Astrocyte of the hippocampus (primary cell): Measurements from ENCODE around the gene TRMT112.
"Not testable (repeated sequence)": the region's sequence is repeated elsewhere in the genome, so short reads cannot be mapped to it uniquely, and the experiment has no call there.

Source experiments
- DNase-seq: peaks from one replicate; pipeline ENCODE4 v3.0.0; 2011; ENCODE audit warnings: low read depth, low spot score

TRMT112 gene

DNA sequence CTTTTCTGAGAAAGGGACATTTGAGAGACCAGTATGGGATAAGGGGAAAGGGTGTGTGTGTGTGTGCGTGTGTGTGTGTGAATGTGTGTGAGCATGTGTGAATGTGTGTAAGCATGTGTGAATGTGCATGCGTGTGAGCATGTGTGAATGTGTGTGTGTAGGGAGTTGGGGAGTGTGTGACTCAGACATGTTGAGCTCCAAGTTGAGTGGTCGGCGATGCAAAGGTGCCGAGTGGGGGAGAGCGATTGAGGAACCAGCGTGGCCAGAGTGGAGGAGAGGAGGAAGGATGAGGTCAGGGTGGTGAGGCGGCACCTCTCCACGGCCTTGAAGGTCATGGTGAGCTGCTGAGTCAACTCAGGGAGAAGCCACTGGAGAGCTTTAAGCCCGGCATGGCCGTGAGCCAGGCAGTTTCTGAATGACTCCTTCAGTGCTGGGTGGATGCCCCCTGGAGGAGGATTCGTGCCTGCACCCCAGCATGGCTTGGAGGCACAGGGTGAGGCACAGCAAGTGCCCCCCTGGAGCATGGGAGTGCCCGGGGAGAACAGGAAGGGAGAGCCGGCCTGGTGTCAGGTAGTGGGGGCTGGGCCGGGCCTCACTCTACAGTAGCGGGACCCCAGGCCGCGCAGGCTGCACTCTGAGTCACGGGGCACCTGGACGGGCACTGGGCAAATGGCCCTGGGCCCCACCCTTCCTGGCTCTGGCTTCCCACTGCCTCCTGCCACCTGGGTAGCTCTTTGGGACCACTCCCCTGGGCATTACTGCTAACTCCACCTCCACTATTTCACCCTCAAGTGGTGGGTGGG lies 14.4 kb upstream of the TRMT112 start:
- peak; percentile 90 for DNase-seq

DNA sequence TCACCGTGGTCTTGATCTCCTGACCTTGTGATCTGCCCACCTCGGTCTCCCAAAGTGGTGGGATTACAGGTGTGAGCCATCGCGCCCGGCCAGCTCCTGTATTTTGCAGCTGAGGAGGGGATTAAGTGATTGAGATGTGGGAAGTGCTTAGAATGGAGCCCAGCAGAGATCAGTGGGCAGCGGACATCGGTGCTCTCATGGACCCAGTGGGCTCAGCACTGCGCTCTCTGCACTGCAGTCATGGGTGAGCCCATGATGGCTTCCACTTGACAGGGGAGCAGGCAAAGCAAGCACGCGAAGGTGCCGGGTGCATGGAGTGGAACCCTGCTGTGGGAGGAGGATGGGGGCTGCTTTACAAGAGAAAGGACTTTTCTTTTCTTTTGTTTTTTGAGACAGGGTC lies 13.5 kb upstream of the TRMT112 start:
- DNase-seq, result no peak

DNA sequence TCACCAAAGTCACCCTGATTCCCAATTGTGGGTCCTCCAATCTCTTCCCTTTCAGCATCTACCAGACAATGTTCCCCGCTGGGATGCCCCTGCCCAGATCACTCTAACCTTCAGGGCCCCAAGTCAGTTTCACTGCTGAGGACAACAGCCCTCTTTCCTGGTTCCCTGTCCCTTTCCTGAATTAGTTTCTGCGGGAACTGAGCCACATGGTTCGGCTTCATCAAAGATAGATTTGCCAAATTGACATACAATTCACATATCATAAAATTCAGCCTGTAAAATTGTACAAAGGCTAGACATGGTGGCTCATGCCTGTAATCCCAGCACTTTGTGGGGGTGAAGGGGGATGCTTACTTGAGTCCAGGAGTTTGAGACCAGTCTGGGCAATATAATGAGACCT lies 10.6 kb upstream of the TRMT112 start:
- no peak for DNase-seq

DNA sequence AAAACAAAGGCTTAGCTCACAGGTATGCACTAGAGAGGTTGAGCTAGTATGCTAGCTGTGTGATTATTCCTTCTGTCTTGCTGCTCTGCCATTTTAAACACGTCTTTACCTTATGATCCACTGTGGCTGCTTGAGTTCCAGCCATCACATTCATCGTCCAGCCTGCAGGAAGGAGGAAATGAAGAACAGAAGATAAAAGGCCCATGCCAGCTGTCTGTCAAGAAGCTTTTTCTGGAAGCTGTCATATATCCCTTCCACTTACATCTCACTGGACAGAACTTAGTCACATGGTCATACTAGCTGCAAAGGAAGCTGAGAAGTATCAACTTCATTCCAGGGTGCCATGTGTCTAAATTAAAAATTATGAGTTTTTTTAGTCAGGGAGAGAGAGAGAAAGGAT lies 10.0 kb upstream of the TRMT112 start:
- DNase-seq, result no peak

DNA sequence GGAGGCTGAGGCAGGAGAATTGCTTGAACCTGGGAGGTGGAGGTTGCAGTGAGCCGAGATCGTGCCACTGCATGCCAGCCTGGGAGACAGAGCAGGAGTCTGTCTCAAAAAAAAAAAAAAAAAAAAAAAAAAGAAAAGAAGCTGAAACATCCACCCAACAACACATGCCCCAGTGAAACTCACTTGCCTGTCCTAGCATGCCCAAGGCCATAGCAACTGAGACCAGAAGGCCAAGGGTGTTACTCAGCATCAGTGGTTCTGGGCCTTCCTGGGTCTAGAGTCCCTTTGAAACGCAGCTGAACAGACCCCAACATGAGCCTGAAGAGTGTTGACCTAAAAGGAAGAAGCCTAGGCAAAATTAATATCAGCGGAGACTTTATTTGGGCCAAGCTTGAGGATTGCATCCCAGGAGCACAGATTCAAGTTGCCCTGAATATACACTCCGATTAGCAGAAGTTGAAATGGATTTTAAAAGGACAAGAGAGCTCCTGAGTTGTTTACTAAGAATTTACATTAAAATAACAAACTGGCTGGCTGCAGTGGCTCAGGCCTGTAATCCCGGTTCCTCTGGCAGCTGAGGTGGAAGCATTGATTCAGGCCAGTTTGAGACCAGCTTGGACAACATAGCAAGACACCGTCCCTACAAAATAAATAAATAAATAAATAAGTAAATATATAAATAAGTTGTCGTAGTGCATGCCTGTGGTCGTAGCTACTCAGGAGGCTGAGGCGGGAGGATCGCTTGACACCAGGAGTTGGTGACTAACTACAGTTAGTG lies 7.5 kb upstream of the TRMT112 start:
- no peak for DNase-seq

DNA sequence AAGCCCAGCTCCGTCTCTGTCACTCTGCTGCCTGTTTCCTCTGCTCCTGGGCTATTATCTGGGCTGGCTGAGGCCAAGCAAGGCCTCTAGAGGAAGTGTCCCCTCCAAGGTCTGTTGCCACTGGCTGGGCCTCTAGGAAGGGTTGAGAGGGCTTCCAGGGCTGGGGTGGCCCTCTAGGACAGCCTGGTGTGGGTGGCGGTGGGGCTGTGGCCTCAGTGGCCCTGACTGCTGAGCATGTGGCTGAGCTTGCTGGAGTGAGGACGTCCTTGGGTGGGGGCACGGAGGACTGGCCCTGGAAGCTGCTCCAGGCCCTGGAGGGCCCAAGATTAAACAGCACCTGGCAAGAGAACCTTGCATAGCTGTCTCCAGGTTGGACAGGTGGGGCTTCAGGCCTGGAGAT lies 6.6 kb upstream of the TRMT112 start:
- DNase-seq, result not testable (repeated sequence)

DNA sequence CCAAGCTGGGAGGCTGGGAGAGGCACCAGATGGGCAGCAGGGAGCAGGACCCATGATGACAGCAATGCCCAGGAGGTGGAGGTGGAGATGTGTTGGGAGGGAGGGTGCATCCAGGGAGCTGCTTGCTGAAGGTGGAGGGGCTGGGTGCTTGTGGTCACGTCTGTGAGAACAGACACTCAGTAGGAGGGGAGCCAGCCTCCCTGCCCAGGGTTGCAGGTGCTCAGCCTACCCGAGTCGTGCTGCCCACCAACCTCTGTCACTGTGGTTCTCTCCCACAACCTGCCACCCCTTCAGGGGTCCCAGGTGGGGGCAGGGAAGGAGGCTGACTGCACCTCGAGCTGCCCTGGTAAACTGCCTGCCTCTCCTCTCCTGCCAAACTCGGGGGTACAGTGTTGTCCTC lies 6.0 kb upstream of the TRMT112 start:
- DNase-seq, result no peak

DNA sequence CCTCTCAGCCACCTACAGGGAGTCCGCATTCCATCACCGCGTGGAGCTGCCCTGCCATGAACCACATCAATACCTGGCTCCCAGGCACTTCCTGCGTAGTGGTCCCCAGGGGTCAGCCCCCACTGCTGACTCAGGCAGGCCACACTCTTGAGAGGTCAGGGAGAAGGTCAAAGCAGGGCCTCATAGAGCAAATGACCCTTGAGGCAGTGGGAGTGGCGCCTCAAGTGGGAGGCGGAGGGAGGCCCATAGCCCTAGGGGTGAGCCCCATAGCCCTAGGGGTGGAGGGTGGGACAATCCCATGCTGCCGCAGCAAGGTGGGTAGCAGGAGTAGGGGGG lies 5.5 kb upstream of the TRMT112 start:
- DNase-seq, result no peak

DNA sequence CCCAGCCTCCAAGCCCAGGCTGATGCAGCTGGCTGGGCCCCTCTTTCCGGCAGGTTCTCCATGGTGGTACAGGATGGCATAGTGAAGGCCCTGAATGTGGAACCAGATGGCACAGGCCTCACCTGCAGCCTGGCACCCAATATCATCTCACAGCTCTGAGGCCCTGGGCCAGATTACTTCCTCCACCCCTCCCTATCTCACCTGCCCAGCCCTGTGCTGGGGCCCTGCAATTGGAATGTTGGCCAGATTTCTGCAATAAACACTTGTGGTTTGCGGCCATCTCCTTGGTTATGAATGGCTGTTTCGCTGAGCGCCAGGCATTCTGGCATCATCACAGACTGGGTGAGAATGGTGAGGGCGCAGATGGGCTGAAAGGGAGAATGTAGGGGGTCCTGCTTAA lies 4.2 kb upstream of the TRMT112 start:
- DNase-seq, result peak; percentile 91

DNA sequence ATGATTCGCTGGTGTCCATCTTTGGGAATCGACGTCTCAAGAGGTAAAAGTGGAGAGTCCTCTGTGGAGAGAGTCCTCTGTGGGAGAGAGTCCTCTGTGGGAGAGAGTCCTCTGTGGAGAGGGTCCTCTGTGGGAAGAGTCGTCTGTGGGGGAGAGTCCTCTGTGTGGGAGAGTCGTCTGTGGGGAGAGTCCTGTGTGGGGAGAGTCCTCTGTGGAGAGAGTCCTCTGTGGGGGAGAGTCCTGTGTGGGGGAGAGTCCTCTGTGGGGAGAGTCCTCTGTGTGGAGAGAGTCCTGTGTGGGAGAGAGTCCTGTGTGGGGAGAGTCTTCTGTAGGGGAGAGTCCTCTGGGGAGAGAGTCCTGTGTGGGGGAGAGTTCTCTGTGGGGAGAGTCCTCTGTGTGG lies 3.7 kb upstream of the TRMT112 start:
- DNase-seq, result no peak

DNA sequence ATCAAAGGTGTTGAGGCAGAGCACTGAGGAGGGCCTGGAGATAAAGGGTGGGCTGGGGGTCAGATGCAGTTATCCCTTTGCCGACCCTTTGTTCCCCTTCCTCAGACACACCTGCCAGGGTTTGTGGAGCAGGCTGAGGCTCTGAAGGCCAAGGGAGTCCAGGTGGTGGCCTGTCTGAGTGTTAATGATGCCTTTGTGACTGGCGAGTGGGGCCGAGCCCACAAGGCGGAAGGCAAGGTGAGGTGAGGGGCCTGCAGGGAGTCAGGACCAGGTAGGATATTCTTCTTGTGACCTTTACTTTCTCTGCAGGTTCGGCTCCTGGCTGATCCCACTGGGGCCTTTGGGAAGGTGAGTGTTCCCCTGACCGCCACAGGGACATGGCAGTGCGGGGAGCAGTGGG lies 3.2 kb upstream of the TRMT112 start:
- no peak for DNase-seq

DNA sequence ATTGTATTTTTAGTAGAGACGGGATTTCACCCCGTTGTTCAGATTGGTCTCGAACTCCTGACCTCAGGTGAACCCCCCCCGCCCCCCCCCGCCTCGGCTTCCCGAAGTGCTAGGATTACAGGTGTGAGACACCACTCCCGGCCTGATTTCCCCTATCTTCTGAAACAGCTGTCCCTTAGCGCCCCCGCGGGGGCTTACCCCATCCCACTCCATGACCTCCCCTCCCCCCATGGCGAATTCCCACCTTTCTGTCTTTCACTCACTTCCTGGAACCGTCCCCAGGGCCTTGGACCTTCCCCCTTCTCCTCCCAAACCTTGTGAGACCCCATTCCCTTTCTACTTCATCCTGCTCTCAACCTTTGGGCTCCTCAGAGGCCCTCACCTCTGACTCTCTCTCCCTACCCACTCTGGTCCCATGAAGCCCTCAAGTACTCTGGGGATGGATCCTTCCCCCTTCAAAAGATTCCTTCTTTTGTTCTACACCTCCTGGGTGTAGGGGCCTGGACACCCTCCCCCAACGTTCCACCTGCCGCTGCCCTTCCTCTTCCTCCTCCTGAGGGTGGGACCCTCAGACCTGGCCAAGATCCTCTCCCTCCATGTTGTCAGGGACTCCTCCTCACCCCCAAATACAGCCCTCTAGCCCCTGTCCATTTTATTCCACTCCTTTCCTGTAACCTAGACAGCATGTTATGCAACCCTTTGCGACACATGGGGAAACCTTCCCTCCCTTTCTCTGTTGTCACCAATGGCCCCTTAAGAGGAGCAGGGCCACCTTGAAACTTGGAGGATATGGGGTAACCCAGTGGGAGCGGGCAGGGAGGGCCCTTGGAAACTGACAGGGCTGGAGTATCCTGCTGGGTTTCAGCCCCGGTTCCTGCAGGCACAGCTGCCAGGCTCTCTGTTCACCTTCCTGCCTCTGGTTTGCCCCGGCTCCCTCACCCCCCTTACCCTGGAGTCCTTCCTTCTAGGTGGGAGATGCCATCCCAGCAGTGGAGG lies 1.7 kb upstream of the TRMT112 start:
- DNase-seq, result no peak

DNA sequence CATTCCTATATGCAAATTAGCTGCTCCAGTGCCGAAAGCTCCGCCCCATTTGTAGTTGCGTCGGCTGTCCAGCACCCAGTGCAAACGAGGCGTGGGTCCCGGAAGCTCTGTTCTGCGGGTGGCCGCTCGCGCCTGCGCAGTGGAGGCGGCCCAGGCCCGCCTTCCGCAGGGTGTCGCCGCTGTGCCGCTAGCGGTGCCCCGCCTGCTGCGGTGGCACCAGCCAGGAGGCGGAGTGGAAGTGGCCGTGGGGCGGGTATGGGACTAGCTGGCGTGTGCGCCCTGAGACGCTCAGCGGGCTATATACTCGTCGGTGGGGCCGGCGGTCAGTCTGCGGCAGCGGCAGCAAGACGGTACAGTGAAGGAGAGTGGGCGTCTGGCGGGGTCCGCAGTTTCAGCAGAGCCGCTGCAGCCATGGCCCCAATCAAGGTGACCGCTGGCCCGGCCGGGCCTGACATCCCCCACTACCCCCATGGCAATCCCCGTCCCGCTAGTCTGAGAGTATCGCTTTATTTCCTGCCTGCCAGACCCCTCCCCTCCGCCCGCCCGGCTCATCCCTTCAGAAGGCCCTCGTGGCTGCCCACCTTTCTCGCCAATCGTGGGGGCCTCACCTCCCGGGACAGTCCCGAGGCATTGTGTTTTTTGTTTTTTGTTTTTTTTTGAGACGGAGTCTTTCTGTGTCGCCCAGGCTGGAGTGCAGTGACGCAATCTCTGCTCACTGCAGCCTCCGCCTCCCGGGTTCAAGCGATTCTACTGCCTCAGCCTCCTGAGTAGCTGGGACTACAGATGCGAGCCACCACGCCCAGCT lies 804 bp upstream of the TRMT112 start, which contains the start of gene PRDX5:
Gene PRDX5 (plus strand): TSS at position 161 of the 805 bp plus-strand sequence. CDS start 95 bp downstream, at position 256.
- DNase-seq, result peak; percentile 98

DNA sequence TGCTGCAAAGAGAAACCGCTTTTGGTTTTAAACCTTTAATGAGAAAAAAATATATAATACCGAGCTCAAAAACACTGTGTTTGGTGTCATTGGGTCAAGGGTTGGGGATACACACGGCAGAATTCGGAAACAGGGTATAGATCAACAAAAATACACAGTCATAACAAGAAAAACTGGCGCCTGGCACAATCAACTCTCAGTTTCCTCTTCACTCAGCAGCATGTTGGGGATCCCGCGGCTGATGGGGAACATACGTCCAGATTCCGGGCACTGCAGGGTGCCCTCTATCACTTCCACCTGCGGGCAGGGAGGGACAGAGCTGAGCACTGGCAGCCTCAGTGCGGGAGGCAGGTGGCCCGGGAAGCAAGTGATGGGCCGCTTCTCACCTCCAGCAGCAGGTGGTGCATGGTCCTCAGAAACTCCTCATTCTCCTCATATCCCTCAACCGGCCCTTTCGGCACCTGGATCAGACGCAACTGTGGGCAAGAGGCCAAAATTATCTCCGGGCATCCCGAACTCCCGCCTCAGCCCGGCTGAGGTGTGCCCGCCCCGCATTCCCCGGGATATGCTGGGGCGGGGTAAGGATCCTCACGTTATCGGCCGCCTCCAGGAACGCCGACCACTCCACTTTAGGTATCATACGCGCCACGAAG lies 561 bp downstream of the TRMT112 start:
- peak; percentile 40 for DNase-seq

DNA sequence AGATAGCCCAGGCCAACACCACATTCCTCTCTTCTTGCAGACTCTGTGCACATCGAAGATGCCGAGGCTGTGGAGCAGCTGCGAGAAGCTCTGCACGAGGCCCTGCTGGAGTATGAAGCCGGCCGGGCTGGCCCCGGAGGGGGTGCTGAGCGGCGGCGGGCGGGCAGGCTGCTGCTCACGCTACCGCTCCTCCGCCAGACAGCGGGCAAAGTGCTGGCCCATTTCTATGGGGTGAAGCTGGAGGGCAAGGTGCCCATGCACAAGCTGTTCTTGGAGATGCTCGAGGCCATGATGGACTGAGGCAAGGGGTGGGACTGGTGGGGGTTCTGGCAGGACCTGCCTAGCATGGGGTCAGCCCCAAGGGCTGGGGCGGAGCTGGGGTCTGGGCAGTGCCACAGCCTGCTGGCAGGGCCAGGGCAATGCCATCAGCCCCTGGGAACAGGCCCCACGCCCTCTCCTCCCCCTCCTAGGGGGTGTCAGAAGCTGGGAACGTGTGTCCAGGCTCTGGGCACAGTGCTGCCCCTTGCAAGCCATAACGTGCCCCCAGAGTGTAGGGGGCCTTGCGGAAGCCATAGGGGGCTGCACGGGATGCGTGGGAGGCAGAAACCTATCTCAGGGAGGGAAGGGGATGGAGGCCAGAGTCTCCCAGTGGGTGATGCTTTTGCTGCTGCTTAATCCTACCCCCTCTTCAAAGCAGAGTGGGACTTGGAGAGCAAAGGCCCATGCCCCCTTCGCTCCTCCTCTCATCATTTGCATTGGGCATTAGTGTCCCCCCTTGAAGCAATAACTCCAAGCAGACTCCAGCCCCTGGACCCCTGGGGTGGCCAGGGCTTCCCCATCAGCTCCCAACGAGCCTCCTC lies 1.5 kb downstream of the TRMT112 start:
- DNase-seq, result not testable (repeated sequence)

DNA sequence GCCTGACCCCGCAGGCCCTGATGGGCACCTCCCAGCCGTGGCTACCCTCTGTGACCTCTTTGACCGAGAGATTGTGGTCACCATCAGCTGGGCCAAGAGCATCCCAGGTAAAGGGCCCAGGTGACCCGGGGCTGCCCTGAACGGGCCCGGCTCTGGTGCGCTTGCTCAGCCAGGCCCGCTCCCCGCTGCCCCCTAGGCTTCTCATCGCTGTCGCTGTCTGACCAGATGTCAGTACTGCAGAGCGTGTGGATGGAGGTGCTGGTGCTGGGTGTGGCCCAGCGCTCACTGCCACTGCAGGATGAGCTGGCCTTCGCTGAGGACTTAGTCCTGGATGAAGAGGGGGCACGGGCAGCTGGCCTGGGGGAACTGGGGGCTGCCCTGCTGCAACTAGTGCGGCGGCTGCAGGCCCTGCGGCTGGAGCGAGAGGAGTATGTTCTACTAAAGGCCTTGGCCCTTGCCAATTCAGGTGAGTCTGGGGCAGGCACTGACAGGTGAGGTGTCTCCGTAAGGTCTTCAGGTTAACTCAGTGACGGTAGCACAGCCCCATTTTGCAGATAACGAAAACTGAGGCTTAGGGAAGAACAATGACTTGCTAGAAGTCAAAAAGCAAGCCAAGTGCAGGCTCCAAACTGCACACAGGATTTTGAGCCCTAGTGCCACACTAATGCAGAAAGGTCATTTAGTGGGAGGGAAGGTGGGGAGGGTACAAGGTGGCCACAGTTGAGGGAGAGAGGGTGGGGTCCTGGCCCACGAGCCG lies 2.4 kb downstream of the TRMT112 start:
- DNase-seq, result no peak

DNA sequence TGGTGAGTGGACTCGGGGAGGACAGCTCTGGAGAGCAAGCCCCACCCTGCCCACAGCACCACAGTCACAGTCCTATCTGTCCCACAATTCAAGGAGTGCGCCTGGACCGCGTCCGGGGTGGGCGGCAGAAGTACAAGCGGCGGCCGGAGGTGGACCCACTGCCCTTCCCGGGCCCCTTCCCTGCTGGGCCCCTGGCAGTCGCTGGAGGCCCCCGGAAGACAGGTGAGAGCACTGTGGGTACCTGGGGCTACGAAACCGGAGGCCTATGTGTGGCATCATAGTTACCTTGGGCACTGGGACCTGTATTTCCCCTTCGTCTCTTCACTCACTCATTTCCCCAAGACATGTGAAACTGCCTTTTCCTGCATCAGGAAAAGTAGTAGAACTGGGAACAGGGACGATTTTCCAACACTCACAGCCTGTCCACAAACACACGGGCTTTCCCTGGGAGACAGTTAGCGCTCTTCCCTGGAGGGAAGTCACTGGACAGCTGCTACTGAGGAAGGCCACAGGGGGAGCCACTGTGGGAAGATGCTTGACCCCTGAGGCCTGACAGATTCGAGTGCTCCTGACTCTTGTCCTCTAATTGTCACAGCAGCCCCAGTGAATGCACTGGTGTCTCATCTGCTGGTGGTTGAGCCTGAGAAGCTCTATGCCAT lies 3.1 kb downstream of the TRMT112 start:
- DNase-seq, result no peak

DNA sequence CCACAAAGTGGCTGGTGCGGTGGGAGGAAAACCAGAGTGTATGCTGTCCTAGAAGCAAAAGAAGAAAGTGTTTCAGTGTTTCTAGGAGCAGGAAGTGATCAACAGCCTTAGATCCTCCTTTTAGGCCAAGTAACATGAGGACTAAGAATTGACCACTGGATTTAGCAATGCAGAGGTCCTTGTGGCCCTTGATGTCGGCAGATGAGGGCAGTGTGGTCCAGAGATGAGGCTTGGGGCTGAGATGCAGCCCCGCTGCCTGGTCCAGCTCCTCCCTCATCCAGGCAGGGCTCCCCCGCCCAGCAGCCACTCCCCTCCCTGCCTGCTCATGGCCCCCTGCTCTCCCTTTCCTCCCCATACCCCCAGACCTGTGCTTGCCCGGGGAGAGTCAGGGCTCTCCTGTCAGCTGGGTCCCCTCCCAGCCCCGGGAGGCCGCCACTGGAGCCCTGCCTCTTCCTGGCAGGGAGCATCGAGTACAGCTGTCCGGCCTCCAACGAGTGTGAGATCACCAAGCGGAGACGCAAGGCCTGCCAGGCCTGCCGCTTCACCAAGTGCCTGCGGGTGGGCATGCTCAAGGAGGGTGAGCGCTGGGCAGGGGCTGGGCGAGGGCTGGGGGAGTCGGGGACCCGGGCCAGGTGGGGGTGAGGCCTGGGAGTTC lies 3.7 kb downstream of the TRMT112 start:
- no peak for DNase-seq
